Keratinocyte (primary cell): Measurements from ENCODE around the gene FAM25A. TPM values are rescaled to one million over a fixed set of nuclear protein-coding genes. Genes with fewer than 3 reads are reported as not detected.

Source experiments
- DNase-seq: peaks from one replicate; pipeline ENCODE4 v3.0.0-alpha.2; 2011; ENCODE audit warnings: low read depth, missing footprints, low spot score
- FAIRE-seq: peaks from 2 replicates; lab custom pipeline; 2011; peaks lifted over from hg19 to GRCh38; lab: Jason Lieb, UNC
- H2AFZ ChIP-seq: 2 replicates; pipeline ENCODE4 v1.6.0; 2012; ENCODE audit warnings: low read length, control low read depth, inconsistent platforms; ENCODE audit not compliant: control insufficient read depth
- H3K27ac ChIP-seq: 2 replicates; pipeline ENCODE4 v1.5.1; 2011; ENCODE audit warnings: low read length; ENCODE audit not compliant: control insufficient read depth, insufficient read depth
- H3K27me3 ChIP-seq: 3 replicates; pipeline ENCODE4 v1.6.0; 2011; ENCODE audit warnings: low read length; ENCODE audit not compliant: control insufficient read depth, insufficient read depth; ENCODE audit errors: extremely low read depth
- H3K36me3 ChIP-seq, 2 experiments: 2 replicates in 1 of 2; 3 replicates in 1 of 2; pipeline ENCODE4 v1.5.1; 2011; ENCODE audit warnings: low read length in 2 of 2, mild to moderate bottlenecking in 1 of 2; ENCODE audit not compliant: control insufficient read depth in 2 of 2, insufficient read depth in 2 of 2; ENCODE audit errors: extremely low read depth in 1 of 2
- H3K4me1 ChIP-seq: 3 replicates; pipeline ENCODE4 v1.5.1; 2011; ENCODE audit warnings: low read length; ENCODE audit not compliant: control insufficient read depth, insufficient read depth; ENCODE audit errors: extremely low read depth
- H3K4me2 ChIP-seq: 3 replicates; pipeline ENCODE4 v1.6.0; 2011; ENCODE audit warnings: low read depth, low read length; ENCODE audit not compliant: control insufficient read depth, insufficient read depth; ENCODE audit errors: extremely low read depth
- H3K4me3 ChIP-seq, 3 experiments: fragments of 200-600 bp in 1 of 3; sonication (generic) in 1 of 3; 2 replicates in 2 of 3; 3 replicates in 1 of 3; pipeline ENCODE4 v1.5.1; 2011 to 2016; ENCODE audit warnings: low read length in 3 of 3, mild to moderate bottlenecking in 3 of 3, control low read depth in 2 of 3, inconsistent platforms in 1 of 3, low read depth in 1 of 3, mixed read lengths in 1 of 3, mixed run types in 1 of 3, moderate library complexity in 1 of 3; ENCODE audit not compliant: control insufficient read depth in 2 of 3, insufficient read depth in 2 of 3; ENCODE audit errors: extremely low read depth in 1 of 3
- H3K79me2 ChIP-seq: 2 replicates; pipeline ENCODE4 v1.6.0; 2012; ENCODE audit warnings: low read length; ENCODE audit not compliant: control insufficient read depth, insufficient read depth
- H3K9ac ChIP-seq: 3 replicates; pipeline ENCODE4 v1.6.0; 2011; ENCODE audit warnings: low read length; ENCODE audit not compliant: control insufficient read depth, insufficient read depth; ENCODE audit errors: extremely low read depth
- H3K9me1 ChIP-seq: 3 replicates; pipeline ENCODE4 v1.6.0; 2011; ENCODE audit warnings: low read length; ENCODE audit not compliant: control insufficient read depth, insufficient read depth; ENCODE audit errors: extremely low read depth
- H3K9me3 ChIP-seq: 2 replicates; pipeline ENCODE4 v1.5.1; 2012; ENCODE audit warnings: low read depth, low read length; ENCODE audit not compliant: control insufficient read depth
- H4K20me1 ChIP-seq: 3 replicates; pipeline ENCODE4 v1.6.0; 2011; ENCODE audit warnings: low read length; ENCODE audit not compliant: control insufficient read depth, insufficient read depth; ENCODE audit errors: extremely low read depth
- EZH2 ChIP-seq: IDR thresholded peaks from one replicate; pipeline ENCODE4 v1.6.1; 2012; ENCODE audit warnings: inconsistent platforms, mild to moderate bottlenecking, low read length, moderate library complexity
- dilution Hi-C: fragments of 300-500 bp; cut with MboI; formaldehyde crosslinking; loops from one replicate; pipeline ENCODE4 v1.7.0; 2020; ENCODE audit warnings: low sequenced_read_pairs; ENCODE audit not compliant: extremely low pct_ligation_motif_present
- polyA plus RNA-seq, 5 experiments: library from polyadenylated mRNA; depleted of rRNA in 3 of 5; stranded (reverse) in 3 of 5; stranded (forward) in 1 of 5; unstranded in 1 of 5; fragments of >200 nt; gene quantifications; 1 replicate in 1 of 5; 2 replicates in 3 of 5; 3 replicates in 1 of 5; pipeline versions ENCODE4 v1.2.1 to v1.2.3, GENCODE V29; 2011 to 2012; ENCODE audit warnings: missing spikeins in 2 of 5, low read depth in 1 of 5, low replicate concordance in 1 of 5
- TF ChIP-seq, protein P1 (sequence below), 3 experiments: IDR thresholded peaks in 1 of 3; conservative IDR thresholded peaks in 1 of 3; optimal IDR thresholded peaks in 1 of 3; 2 replicates in 2 of 3; 3 replicates in 1 of 3; pipeline versions ENCODE3 to v1.5.1; 2011; ENCODE audit warnings: low read length in 3 of 3, mild to moderate bottlenecking in 3 of 3, moderate library complexity in 2 of 3, control low read depth in 1 of 3, inconsistent platforms in 1 of 3; ENCODE audit not compliant: insufficient read depth in 2 of 3; ENCODE audit errors: extremely low read depth in 1 of 3

FAM25A gene
- polyA plus RNA-seq, 1 donor (not counting 4 experiments of a cell fraction or from before 2014, with no cell fraction given), result 11.7 TPM

DNA sequence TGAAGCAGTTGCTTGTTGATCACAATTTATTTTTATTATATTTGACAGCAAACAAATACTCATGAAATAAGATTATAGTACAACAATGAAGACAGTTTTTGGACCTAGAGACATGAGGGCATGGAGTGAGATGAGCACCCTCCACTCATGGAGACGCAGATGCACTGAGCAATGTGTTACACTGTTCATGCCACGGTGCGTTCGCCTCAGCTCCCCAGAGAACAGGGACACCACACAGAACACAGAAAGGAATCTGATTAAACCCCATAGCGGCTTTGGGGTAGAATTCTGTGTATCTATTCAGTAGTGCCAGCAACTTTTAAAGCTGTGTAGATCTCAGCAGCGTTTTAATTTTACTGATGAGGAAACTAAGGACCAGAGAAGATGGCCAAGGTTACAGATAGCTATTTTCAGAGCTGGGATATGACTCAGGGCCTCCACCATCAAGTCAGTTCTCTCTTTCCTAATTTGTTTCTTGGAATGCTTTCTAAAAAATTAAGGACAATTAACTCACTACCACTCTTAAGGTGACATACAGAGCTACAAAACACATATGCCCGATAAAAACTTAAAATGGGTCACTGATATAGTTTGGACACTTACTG lies 33.6 kb downstream of the FAM25A start:
- no peaks in the 10 kb centered on the region for H3K4me1 ChIP-seq
- dilution Hi-C loops, result no loop called here
- H3K27me3 ChIP-seq, result no peaks in the 10 kb centered on the region
- DNase-seq (no peak), FAIRE-seq (no peak)
- H3K79me2 ChIP-seq, result no peaks in the 10 kb centered on the region
- H3K27ac ChIP-seq, result no peak overlapping the region
- no peak overlapping the region for H2AFZ ChIP-seq
- H3K9me1 ChIP-seq, result no peaks in the 10 kb centered on the region
- no peaks in the 10 kb centered on the region for H4K20me1 ChIP-seq
- H3K4me2 ChIP-seq, result no peak overlapping the region
- TF ChIP-seq, protein P1, sequence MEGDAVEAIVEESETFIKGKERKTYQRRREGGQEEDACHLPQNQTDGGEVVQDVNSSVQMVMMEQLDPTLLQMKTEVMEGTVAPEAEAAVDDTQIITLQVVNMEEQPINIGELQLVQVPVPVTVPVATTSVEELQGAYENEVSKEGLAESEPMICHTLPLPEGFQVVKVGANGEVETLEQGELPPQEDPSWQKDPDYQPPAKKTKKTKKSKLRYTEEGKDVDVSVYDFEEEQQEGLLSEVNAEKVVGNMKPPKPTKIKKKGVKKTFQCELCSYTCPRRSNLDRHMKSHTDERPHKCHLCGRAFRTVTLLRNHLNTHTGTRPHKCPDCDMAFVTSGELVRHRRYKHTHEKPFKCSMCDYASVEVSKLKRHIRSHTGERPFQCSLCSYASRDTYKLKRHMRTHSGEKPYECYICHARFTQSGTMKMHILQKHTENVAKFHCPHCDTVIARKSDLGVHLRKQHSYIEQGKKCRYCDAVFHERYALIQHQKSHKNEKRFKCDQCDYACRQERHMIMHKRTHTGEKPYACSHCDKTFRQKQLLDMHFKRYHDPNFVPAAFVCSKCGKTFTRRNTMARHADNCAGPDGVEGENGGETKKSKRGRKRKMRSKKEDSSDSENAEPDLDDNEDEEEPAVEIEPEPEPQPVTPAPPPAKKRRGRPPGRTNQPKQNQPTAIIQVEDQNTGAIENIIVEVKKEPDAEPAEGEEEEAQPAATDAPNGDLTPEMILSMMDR (optimal IDR thresholded peaks at IDR 0.05 in 1 of 3, IDR thresholded peaks at IDR 0.05 in 1 of 3, conservative IDR thresholded peaks at IDR 0.05 in 1 of 3; ENCODE audit: extremely low read depth in 1 of 3, insufficient read depth in 2 of 3, low read length in 3 of 3), result no peak
- TF ChIP-seq EZH2, result no peak
- H3K9me3 ChIP-seq, result no peaks in the 10 kb centered on the region
- peaks cover 28 to 34% of the 10 kb centered on the region in 2 experiments for H3K36me3 ChIP-seq
- H3K9ac ChIP-seq, result no peak overlapping the region
- no peak overlapping the region for H3K4me3 ChIP-seq

DNA sequence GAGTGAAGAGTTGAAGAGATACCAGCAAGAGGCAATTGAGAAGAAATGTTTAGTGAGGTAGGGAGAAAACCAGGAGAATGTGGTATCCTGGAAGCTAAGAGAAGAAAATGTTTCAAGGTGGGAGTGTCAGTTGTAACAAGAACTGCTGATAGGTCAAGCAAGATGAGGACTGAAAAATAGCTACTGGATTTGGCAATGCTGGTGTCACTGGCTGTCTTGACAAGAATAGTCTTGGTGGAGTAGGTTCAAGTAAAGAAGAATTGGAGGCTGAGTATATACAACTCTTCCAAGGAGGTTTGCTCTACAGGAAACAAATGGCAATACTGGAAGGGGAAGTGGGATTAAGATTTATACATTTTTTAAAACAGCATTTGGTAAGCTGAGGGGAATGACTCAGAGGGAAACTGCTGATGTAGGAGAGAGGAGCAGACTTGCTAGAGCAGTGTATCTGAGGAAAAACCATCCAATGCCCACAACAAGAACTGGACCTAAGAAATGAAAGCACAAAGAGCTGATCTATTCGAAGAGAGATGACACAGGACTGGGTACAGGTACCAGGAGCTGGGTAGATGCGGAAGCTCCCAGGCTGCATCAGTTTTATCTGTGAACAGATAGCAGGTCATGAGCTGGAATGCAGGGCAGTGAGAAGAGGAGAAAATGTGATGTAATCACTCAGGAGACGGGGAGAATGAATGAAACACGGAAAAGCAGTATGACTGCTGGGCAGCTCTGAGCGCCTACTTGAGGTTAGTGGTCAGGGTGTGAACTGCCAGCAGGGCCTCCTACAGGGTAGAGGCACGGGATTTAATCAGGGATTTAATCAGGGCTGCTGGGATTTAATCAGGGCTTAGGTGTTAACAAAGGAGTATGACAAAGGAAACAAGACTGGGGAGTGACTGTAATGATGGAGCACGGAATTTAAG lies 34.5 kb downstream of the FAM25A start:
- dilution Hi-C loops, result no loop called here
- no peak for FAIRE-seq
- H3K4me2 ChIP-seq, result no peak overlapping the region

More for the DNA sequence above, 34.5 kb downstream of the FAM25A start:
- peaks cover 25 to 33% of the 10 kb centered on the region in 2 experiments for H3K36me3 ChIP-seq
- H3K27me3 ChIP-seq, result no peaks in the 10 kb centered on the region
- H3K9me1 ChIP-seq, result no peaks in the 10 kb centered on the region
- H3K79me2 ChIP-seq, result no peaks in the 10 kb centered on the region
- H4K20me1 ChIP-seq, result no peaks in the 10 kb centered on the region
- TF ChIP-seq, protein P1 (optimal IDR thresholded peaks at IDR 0.05 in 1 of 3, IDR thresholded peaks at IDR 0.05 in 1 of 3, conservative IDR thresholded peaks at IDR 0.05 in 1 of 3; ENCODE audit: extremely low read depth in 1 of 3, insufficient read depth in 2 of 3, low read length in 3 of 3), result no peak
- no peak for TF ChIP-seq EZH2
- H3K27ac ChIP-seq, result no peak overlapping the region
- H3K9ac ChIP-seq, result no peak overlapping the region
- H3K4me1 ChIP-seq, result no peaks in the 10 kb centered on the region
- no peak for DNase-seq
- H2AFZ ChIP-seq, result no peak overlapping the region
- H3K9me3 ChIP-seq, result no peaks in the 10 kb centered on the region
- H3K4me3 ChIP-seq, result no peak overlapping the region
